Endothelial cell (in vitro differentiated cells): Measurements from ENCODE around the gene KCNAB2. TPM values are rescaled to one million over a fixed set of nuclear protein-coding genes. Genes with fewer than 3 reads are reported as not detected.
A peak's percentile ranks its signal among the peaks of the same experiment; 100 is the strongest.

Experiments used
- DNase-seq: peaks from one replicate; pipeline ENCODE4 v3.0.0; 2021; ENCODE audit warnings: low spot score
- H3K27ac Mint-ChIP-seq: one replicate; pipeline ENCODE4 v1.8.0; 2021; ENCODE audit warnings: mixed read lengths, inconsistent platforms; ENCODE audit not compliant: unreplicated experiment
- H3K27me3 Mint-ChIP-seq: one replicate; pipeline ENCODE4 v1.8.0; 2021; ENCODE audit warnings: mild to moderate bottlenecking, moderate library complexity, mixed read lengths, inconsistent platforms; ENCODE audit not compliant: unreplicated experiment
- H3K36me3 Mint-ChIP-seq: one replicate; pipeline ENCODE4 v1.8.0; 2021; ENCODE audit warnings: mild to moderate bottlenecking, low read depth, mixed read lengths, inconsistent platforms; ENCODE audit not compliant: unreplicated experiment
- H3K4me1 Mint-ChIP-seq: one replicate; pipeline ENCODE4 v1.8.0; 2021; ENCODE audit warnings: mild to moderate bottlenecking, mixed read lengths, inconsistent platforms; ENCODE audit not compliant: unreplicated experiment
- H3K4me3 Mint-ChIP-seq: one replicate; pipeline ENCODE4 v1.8.0; 2021; ENCODE audit warnings: mild to moderate bottlenecking, mixed read lengths, inconsistent platforms; ENCODE audit not compliant: unreplicated experiment
- H3K9me3 Mint-ChIP-seq: one replicate; pipeline ENCODE4 v1.8.0; 2021; ENCODE audit warnings: mixed read lengths, inconsistent platforms; ENCODE audit not compliant: unreplicated experiment
- CTCF ChIP-seq: fragments of 200-600 bp; sonication (generic); IDR thresholded peaks from one replicate; pipeline ENCODE4 v1.5.0; 2021; ENCODE audit warnings: antibody characterized with exemption; ENCODE audit not compliant: unreplicated experiment
- total RNA-seq: library from RNA; stranded (reverse); fragmentation: NEBNext Ultra II Directional; extraction: Animal tissue kit (Norgen Biotek cat#: 25700); gene quantifications from one replicate; pipeline ENCODE4 v1.2.1, GENCODE V29; 2021; ENCODE audit not compliant: unreplicated experiment

The KCNAB2 gene
- total RNA-seq, 1 donor from 2014 or later, result 4.1 TPM

- H3K9me3 Mint-ChIP-seq, result no peaks in the 10 kb centered on the region
These were observed 7.1 kb upstream of the KCNAB2 start for GRCh38 chr1:6038603-6039002.

GRCh38 chr1:6039031-6039430 is 6.7 kb upstream of the KCNAB2 start:
- H3K27ac Mint-ChIP-seq, result no peak overlapping the region
- no peaks in the 10 kb centered on the region for H3K36me3 Mint-ChIP-seq
- DNase-seq, result no peak
- no peaks in the 10 kb centered on the region for H3K9me3 Mint-ChIP-seq
- no peak for TF ChIP-seq CTCF
- no peak overlapping the region for H3K4me3 Mint-ChIP-seq
- H3K27me3 Mint-ChIP-seq, result peaks cover 11% of the 10 kb centered on the region
- H3K4me1 Mint-ChIP-seq, result no peaks in the 10 kb centered on the region

More at GRCh38 chr1:6038603-6039002, 7.1 kb upstream of the KCNAB2 start:
- TF ChIP-seq CTCF, result no peak
- Mint-ChIP-seq H3K27ac (no peak overlapping the region), H3K4me1 (no peaks in the 10 kb centered on the region), H3K27me3 (peaks cover 11% of the 10 kb centered on the region), H3K36me3 (no peaks in the 10 kb centered on the region), H3K4me3 (no peak overlapping the region)
- DNase-seq, result no peak

- Mint-ChIP-seq H3K9me3 (no peaks in the 10 kb centered on the region), H3K4me3 (no peak overlapping the region)
- DNase-seq, result no peak
These were observed 5.2 kb upstream of the KCNAB2 start for GRCh38 chr1:6040444-6040843.

GRCh38 chr1:6040861-6041415 is 4.8 kb upstream of the KCNAB2 start:
- Mint-ChIP-seq H3K9me3 (no peaks in the 10 kb centered on the region), H3K4me1 (no peaks in the 10 kb centered on the region), H3K27me3 (peaks cover 6% of the 10 kb centered on the region), H3K4me3 (no peak overlapping the region), H3K27ac (no peak overlapping the region), H3K36me3 (no peaks in the 10 kb centered on the region)
- no peak for TF ChIP-seq CTCF
- DNase-seq, result no peak

More at GRCh38 chr1:6040444-6040843, 5.2 kb upstream of the KCNAB2 start:
- H3K27me3 Mint-ChIP-seq, result peaks cover 6% of the 10 kb centered on the region
- no peaks in the 10 kb centered on the region for H3K4me1 Mint-ChIP-seq
- no peaks in the 10 kb centered on the region for H3K36me3 Mint-ChIP-seq
- H3K27ac Mint-ChIP-seq, result no peak overlapping the region
- no peak for TF ChIP-seq CTCF

GRCh38 chr1:6041432-6042062 is 4.1 kb upstream of the KCNAB2 start:
- Mint-ChIP-seq H3K36me3 (no peaks in the 10 kb centered on the region), H3K9me3 (no peaks in the 10 kb centered on the region), H3K27me3 (peaks cover 6% of the 10 kb centered on the region), H3K4me3 (no peak overlapping the region), H3K27ac (no peak overlapping the region), H3K4me1 (no peaks in the 10 kb centered on the region)
- peak; percentile 73 for DNase-seq
- TF ChIP-seq CTCF, result peak; percentile 66
